CD4-positive, alpha-beta T cell treated with Interferon alpha-2 for 1 hour (primary cell): ENCODE measurements around the gene MRPL14.
"Not testable (repeated sequence)": the region's sequence is repeated elsewhere in the genome, so short reads cannot be mapped to it uniquely, and the experiment has no call there.

Experiments
- DNase-seq, 2 donors: peaks; one replicate each; pipeline ENCODE4 v3.0.0-alpha.2; 2020 to 2022

Gene MRPL14

GRCh38 chr6:44149369-44150012, 22.2 kb upstream of the MRPL14 start:
- no peak for DNase-seq

- DNase-seq, result no peak
These were observed 21.1 kb upstream of the MRPL14 start for GRCh38 chr6:44148306-44148705.

- no peak for DNase-seq
These were observed 20.0 kb upstream of the MRPL14 start for GRCh38 chr6:44147256-44147655.

GRCh38 chr6:44146685-44147084, 19.4 kb upstream of the MRPL14 start:
- DNase-seq, result no peak

GRCh38 chr6:44145839-44146238, 18.6 kb upstream of the MRPL14 start:
- no peak for DNase-seq

GRCh38 chr6:44144536-44144935, 17.3 kb upstream of the MRPL14 start:
- not testable (repeated sequence) for DNase-seq

GRCh38 chr6:44143731-44144130, 16.5 kb upstream of the MRPL14 start:
- no peak for DNase-seq

GRCh38 chr6:44142835-44143234, 15.6 kb upstream of the MRPL14 start:
- no peak for DNase-seq

- DNase-seq, result no peak
These were observed 12.1 kb upstream of the MRPL14 start for GRCh38 chr6:44139351-44139743.

GRCh38 chr6:44138717-44139350, 11.6 kb upstream of the MRPL14 start:
- DNase-seq, result no peak

- no peak for DNase-seq
These were observed 8.6 kb upstream of the MRPL14 start for GRCh38 chr6:44135875-44136274.

GRCh38 chr6:44135173-44135758, 8.0 kb upstream of the MRPL14 start:
- no peak for DNase-seq

- DNase-seq, result no peak
These were observed 6.9 kb upstream of the MRPL14 start for GRCh38 chr6:44133981-44134711.

- no peak for DNase-seq
These were observed 6.0 kb upstream of the MRPL14 start for GRCh38 chr6:44133003-44133931.

- DNase-seq, result no peak
These were observed 5.2 kb upstream of the MRPL14 start for GRCh38 chr6:44132476-44132875.

GRCh38 chr6:44131892-44132291, 4.6 kb upstream of the MRPL14 start:
- DNase-seq, result no peak

- DNase-seq, result no peak
These were observed 2.6 kb upstream of the MRPL14 start for GRCh38 chr6:44129841-44130322.

GRCh38 chr6:44128020-44128917, 1.0 kb upstream of the MRPL14 start:
- DNase-seq, result peak; percentile 3 to 6

GRCh38 chr6:44126320-44127149, 717 bp downstream of the MRPL14 start:
- peak; percentile 62 to 78 for DNase-seq

- DNase-seq, result peak in 1 of 2 donors; percentile 5
These were observed 3.7 kb downstream of the MRPL14 start for GRCh38 chr6:44123544-44123943.
